IPS-15b (cell line): Measurements from ENCODE around the gene PHTF2.
"Not testable (repeated sequence)": the region's sequence is repeated elsewhere in the genome, so short reads cannot be mapped to it uniquely, and the experiment has no call there.

Experiments
- H3K27me3 ChIP-seq: one replicate; pipeline ENCODE4 v1.6.1; 2013; ENCODE audit warnings: low read length; ENCODE audit not compliant: control insufficient read depth, insufficient read depth
- H3K36me3 ChIP-seq: one replicate; pipeline ENCODE4 v1.6.1; 2013; ENCODE audit warnings: low read length; ENCODE audit not compliant: control insufficient read depth, insufficient read depth
- H3K4me1 ChIP-seq: one replicate; pipeline ENCODE4 v1.6.1; 2013; ENCODE audit warnings: mild to moderate bottlenecking, low read length; ENCODE audit not compliant: control insufficient read depth, insufficient read depth
- H3K4me3 ChIP-seq: one replicate; pipeline ENCODE4 v1.5.1; 2013; ENCODE audit warnings: low read depth, low read length
- H3K9ac ChIP-seq: one replicate; pipeline ENCODE4 v1.6.1; 2013; ENCODE audit warnings: low read depth, mild to moderate bottlenecking, low read length
- H3K9me3 ChIP-seq: one replicate; pipeline ENCODE4 v1.6.1; 2013; ENCODE audit warnings: mild to moderate bottlenecking, low read length; ENCODE audit not compliant: control insufficient read depth, insufficient read depth

The PHTF2 gene

GRCh38 chr7:77985232-77985973, 186.8 kb downstream of the PHTF2 start:
- H3K36me3 ChIP-seq = no peaks in the 10 kb centered on the region
- H3K4me3 ChIP-seq = no peak overlapping the region
- H3K9ac ChIP-seq = no peak overlapping the region
- no peaks in the 10 kb centered on the region for H3K4me1 ChIP-seq
- H3K27me3 ChIP-seq = no peaks in the 10 kb centered on the region
- no peaks in the 10 kb centered on the region for H3K9me3 ChIP-seq

- Histone ChIP-seq H3K36me3 (no peaks in the 10 kb centered on the region), H3K9me3 (no peaks in the 10 kb centered on the region), H3K4me1 (no peaks in the 10 kb centered on the region), H3K4me3 (no peak overlapping the region), H3K9ac (no peak overlapping the region), H3K27me3 (no peaks in the 10 kb centered on the region)
Observed at GRCh38 chr7:77985974-77986339, 187.4 kb downstream of the PHTF2 start.

GRCh38 chr7:77989981-77990566, 191.5 kb downstream of the PHTF2 start:
- Histone ChIP-seq H3K4me1 (no peaks in the 10 kb centered on the region), H3K4me3 (no peak overlapping the region), H3K36me3 (no peaks in the 10 kb centered on the region), H3K9me3 (no peaks in the 10 kb centered on the region), H3K27me3 (no peaks in the 10 kb centered on the region), H3K9ac (no peak overlapping the region)

- no peak overlapping the region for H3K4me3 ChIP-seq
- no peaks in the 10 kb centered on the region for H3K4me1 ChIP-seq
- H3K9ac ChIP-seq = no peak overlapping the region
- no peaks in the 10 kb centered on the region for H3K9me3 ChIP-seq
- no peaks in the 10 kb centered on the region for H3K36me3 ChIP-seq
- H3K27me3 ChIP-seq = no peaks in the 10 kb centered on the region
Observed at GRCh38 chr7:77991656-77992055, 193.1 kb downstream of the PHTF2 start.

GRCh38 chr7:77993838-77994237, 195.3 kb downstream of the PHTF2 start:
- no peaks in the 10 kb centered on the region for H3K9me3 ChIP-seq
- H3K4me3 ChIP-seq = no peak overlapping the region
- no peaks in the 10 kb centered on the region for H3K27me3 ChIP-seq
- H3K36me3 ChIP-seq = no peaks in the 10 kb centered on the region
- H3K4me1 ChIP-seq = no peaks in the 10 kb centered on the region
- no peak overlapping the region for H3K9ac ChIP-seq

GRCh38 chr7:77995717-77996116, 197.1 kb downstream of the PHTF2 start:
- no peak overlapping the region for H3K9ac ChIP-seq
- no peaks in the 10 kb centered on the region for H3K4me1 ChIP-seq
- H3K27me3 ChIP-seq = no peaks in the 10 kb centered on the region
- H3K4me3 ChIP-seq = no peak overlapping the region
- no peaks in the 10 kb centered on the region for H3K9me3 ChIP-seq
- H3K36me3 ChIP-seq = no peaks in the 10 kb centered on the region

GRCh38 chr7:77999168-77999567, 200.6 kb downstream of the PHTF2 start:
- not testable (repeated sequence) for H3K9ac ChIP-seq, H3K4me1 ChIP-seq, H3K9me3 ChIP-seq, H3K36me3 ChIP-seq, H3K4me3 ChIP-seq, H3K27me3 ChIP-seq

- Histone ChIP-seq H3K36me3 (no peaks in the 10 kb centered on the region), H3K4me3 (no peak overlapping the region), H3K9ac (no peak overlapping the region), H3K27me3 (no peaks in the 10 kb centered on the region), H3K4me1 (no peaks in the 10 kb centered on the region), H3K9me3 (no peaks in the 10 kb centered on the region)
Observed at GRCh38 chr7:78002021-78002420, 203.4 kb downstream of the PHTF2 start.

- no peaks in the 10 kb centered on the region for H3K9me3 ChIP-seq
Observed at GRCh38 chr7:78002715-78003114, 204.1 kb downstream of the PHTF2 start.

GRCh38 chr7:78006063-78006755, 207.6 kb downstream of the PHTF2 start:
- Histone ChIP-seq H3K36me3 (no peaks in the 10 kb centered on the region), H3K4me3 (no peak overlapping the region), H3K27me3 (no peaks in the 10 kb centered on the region), H3K9me3 (no peaks in the 10 kb centered on the region), H3K9ac (no peak overlapping the region), H3K4me1 (no peaks in the 10 kb centered on the region)

More at GRCh38 chr7:78002715-78003114, 204.1 kb downstream of the PHTF2 start:
- no peaks in the 10 kb centered on the region for H3K27me3 ChIP-seq
- H3K36me3 ChIP-seq = no peaks in the 10 kb centered on the region
- H3K9ac ChIP-seq = no peak overlapping the region
- no peaks in the 10 kb centered on the region for H3K4me1 ChIP-seq
- no peak overlapping the region for H3K4me3 ChIP-seq
